DMS 273 (cell line): Measurements from ENCODE around the gene SRF.

Source experiments
- DNase-seq: peaks from one replicate; lab custom pipeline; 2025; ENCODE audit not compliant: unreplicated experiment; lab: John Stamatoyannopoulos, UW

Gene SRF

GRCh38 chr6:43181621-43181941, 10.5 kb downstream of the SRF start:
- no peak for DNase-seq

DNA sequence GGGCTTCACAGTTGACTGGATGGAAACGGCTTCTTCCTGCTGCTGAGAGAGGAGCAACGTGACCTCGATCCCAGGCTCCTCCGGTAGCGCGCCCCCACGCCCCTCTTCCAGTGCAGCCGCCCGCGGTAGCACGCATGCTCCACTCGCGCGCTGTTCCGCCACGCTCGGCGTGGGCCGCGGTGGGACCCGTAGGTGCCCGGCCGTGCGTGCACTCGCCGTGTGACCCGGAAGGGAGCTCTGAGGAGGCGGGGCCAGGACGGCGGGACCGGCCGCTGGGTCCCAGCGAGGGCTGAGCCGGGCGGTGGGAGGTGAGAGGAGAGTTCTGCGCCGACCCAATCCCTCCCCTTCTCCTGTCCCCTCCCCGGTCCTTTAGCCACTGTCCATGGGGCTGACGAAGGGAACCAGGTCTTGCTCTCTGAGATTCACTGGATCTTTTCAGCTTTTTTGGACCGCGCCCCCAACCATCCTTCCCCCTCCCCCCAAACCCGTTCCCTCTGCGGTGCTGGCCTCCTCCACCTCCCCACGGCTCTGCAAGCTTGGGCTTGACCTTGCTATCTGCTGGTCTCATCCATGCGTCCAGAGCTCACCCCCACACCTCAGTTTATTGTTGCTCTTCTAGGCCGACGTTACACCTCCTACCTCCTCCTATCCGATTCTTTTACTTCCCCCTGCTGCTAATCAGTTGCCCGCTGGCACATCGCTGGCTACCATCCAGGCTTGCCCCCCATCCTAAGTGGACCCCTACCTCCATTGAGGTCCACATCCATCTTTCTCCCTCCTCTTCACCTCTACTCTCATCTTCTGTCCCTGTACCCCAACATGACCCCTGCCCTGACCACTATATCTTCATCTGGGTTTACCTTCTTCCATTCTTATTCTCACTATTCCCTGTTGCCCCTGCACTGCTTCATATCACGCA, 11.1 kb downstream of the SRF start, which contains the start of gene CUL9:
Gene CUL9, plus strand, starts transcription at position 255 of the 919 bp plus-strand sequence. CDS start 2,115 bp downstream, outside the sequence.
- DNase-seq, result peak; percentile 83

GRCh38 chr6:43183441-43183840, 12.4 kb downstream of the SRF start:
- DNase-seq, result no peak

GRCh38 chr6:43184268-43184985, 13.4 kb downstream of the SRF start:
- DNase-seq, result no peak

- no peak for DNase-seq
Observed at GRCh38 chr6:43185391-43185985, 14.4 kb downstream of the SRF start.

DNA sequence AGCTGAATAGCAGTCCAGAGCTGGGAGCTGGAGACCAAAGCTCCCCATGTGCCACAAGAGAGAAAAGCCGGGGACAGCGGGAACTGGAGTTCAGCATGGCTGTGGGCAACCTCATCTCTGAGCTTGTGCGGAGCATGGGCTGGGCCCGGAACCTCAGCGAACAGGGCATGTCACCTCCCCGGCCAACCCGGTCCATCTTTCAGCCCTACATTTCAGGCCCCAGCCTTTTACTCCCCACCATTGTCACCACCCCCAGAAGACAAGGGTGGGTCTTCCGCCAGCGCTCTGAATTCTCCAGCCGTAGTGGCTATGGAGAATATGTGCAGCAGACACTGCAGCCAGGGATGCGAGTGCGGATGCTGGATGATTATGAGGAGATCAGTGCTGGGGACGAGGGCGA, 14.9 kb downstream of the SRF start:
- no peak for DNase-seq

GRCh38 chr6:43186706-43187105, 15.6 kb downstream of the SRF start:
- DNase-seq, result no peak

GRCh38 chr6:43187821-43188220, 16.8 kb downstream of the SRF start:
- no peak for DNase-seq

DNA sequence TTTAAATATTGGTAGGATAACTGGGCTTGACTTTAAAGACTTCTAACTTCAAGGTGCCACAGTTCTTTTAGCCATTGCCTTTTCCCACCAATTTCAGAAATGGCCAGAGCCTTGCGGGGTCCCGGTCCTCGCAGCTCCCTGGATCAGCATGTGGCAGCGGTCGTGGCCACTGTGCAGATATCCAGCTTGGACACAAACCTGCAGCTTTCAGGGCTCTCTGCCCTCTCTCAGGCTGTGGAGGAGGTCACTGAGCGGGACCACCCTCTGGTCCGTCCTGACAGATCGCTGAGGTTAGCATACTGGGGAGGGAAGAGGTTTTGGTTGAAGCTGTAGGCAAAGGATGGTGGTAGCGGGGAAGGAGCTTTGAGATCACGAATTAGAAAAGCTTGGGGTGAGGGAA, 17.4 kb downstream of the SRF start:
- no peak for DNase-seq

DNA sequence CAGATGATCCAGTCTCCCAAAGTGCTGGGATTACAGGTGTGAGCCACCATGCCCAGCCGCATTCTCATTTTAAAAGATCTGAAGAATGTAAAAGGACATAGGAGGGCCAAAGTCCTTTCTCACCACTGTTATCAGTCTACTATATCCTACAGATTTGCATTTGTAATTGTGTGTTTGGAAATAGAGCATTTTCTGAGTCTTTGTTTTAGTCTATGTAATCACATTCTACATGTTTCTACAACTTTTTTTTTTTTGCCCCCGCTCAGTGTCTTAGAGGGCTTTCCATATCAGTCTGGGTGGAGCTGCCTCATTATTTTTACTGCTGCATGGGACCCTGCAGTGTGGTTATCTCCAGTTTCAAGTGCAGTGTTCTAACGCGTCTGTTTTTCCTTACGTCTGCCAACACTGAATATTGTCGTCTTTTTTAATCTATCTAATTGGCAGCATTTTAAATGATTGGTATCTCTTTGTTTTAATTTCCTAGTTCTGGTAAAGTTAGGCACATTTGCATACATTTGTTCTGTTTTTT, 18.8 kb downstream of the SRF start:
- DNase-seq, result no peak

- DNase-seq, result no peak
Observed at GRCh38 chr6:43192911-43193310, 21.8 kb downstream of the SRF start.

- DNase-seq, result no peak
Observed at GRCh38 chr6:43193929-43194328, 22.9 kb downstream of the SRF start.

- DNase-seq, result no peak
Observed at GRCh38 chr6:43196337-43196736, 25.3 kb downstream of the SRF start.

DNA sequence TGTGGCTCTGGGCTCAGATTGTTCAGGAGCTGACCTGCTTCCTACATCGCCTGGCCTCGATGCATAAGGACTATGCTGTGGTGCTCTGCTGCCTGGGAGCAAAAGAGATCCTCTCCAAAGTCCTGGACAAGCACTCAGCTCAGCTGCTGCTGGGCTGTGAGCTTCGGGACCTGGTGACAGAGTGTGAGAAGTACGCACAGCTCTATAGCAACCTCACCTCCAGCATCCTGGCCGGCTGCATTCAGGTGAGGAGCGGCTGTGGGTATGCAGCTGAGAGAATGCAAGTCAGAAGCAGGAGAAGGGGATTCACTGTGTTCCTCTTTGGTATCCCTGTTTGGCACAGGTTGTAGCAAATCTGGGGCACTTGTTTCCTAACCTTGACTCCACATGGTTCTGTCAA, 28.8 kb downstream of the SRF start:
- no peak for DNase-seq

DNA sequence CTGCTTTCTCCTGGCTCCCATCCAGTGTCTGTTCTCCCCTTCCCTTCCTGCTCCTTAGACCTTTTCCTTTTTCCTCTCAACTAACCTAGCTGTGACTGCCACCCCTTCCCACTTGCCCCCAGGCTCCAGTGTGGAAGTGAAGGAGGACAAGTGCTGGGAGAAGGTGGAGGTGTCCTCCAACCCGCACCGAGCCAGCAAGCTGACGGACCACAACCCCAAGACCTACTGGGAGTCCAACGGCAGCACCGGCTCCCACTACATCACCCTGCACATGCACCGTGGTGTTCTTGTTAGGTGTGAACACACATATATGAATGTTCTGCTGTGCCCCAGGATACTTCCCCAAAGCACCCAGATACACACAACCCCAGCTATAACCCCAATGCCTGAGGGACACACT, 29.5 kb downstream of the SRF start:
- no peak for DNase-seq

DNA sequence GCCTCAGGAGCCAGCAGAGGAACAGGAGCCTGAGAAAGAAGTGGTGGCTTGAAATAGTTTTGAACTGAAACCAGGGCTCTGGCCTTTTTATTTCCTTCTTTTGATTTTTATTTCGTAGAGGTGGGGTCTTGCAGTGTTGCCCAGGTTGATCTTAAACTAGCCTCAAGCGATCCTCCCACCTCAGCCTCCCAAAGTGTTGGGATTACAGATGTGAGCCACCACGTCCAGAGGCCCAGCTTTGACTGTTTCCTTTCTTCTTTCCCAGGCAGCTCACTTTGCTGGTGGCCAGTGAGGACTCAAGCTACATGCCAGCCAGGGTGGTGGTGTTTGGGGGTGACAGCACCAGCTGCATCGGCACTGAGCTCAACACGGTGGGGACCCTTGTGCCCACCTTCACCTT, 31.4 kb downstream of the SRF start:
- DNase-seq, result no peak

DNA sequence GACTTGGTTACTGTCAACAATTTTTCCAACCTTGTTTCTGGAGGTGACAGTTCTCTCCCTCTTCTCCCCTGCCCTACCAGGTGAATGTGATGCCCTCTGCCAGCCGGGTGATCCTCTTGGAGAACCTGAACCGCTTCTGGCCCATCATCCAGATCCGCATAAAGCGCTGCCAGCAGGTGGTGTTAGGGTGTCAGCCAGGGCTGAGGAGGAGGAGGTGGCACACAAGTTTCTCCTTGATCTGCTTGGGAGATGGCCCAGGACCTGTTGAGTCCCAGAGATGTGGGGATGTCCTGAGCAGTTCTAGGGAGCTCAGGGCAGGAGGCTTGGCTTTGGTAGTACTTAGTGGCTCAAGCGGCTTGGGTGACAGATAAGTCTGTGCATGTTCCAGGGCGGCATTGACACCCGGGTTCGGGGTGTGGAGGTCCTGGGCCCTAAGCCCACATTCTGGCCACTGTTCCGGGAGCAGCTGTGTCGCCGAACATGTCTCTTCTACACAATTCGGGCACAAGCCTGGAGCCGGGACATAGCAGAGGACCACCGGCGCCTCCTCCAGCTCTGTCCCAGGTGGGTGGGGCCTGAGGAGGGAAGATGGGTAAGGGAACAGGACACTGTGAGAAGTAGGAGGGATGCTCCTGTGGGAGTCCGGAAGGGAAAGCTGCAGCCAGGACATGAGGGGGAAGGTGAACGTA, 32.1 kb downstream of the SRF start:
- no peak for DNase-seq

- DNase-seq, result no peak
Observed at GRCh38 chr6:43203718-43204095, 32.6 kb downstream of the SRF start.

DNA sequence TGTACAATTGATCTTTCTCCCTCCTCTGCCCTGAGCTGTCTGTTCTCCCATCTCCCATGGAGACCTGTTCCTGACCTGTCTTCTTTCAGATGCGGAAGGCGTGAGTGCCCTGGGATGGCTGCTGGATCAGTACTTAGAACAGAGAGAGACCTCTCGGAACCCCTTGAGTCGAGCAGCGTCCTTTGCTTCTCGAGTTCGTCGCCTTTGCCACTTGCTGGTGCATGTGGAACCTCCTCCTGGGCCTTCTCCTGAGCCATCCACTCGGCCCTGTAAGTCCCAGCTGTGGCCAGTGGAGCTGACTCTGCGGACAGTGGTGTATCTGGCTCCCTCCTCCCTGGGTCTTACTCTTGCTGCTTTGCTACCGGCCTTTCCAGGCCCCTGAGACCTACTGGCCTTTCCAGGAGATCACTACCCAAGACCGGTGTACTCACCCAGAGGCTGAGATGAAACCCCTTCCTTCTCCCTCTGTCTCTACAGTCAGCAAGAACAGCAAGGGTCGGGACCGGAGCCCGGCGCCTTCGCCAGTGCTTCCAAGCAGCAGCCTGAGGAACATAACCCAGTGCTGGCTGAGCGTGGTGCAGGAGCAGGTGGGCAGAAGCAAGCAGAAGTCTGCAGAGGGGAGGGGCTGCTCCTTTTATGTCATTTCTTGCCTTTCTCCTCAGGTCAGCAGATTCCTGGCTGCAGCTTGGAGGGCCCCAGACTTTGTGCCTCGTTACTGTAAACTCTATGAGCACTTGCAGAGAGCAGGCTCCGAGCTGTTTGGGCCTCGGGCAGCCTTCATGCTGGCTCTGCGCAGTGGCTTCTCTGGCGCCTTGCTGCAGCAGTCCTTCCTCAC, 33.4 kb downstream of the SRF start:
- no peak for DNase-seq

- no peak for DNase-seq
Observed at GRCh38 chr6:43205849-43206248, 34.8 kb downstream of the SRF start.
